ENCODE measurements around the gene SUN3.
"Not testable (repeated sequence)": the region's sequence is repeated elsewhere in the genome, so short reads cannot be mapped to it uniquely, and the experiment has no call there.

Gene SUN3

DNA sequence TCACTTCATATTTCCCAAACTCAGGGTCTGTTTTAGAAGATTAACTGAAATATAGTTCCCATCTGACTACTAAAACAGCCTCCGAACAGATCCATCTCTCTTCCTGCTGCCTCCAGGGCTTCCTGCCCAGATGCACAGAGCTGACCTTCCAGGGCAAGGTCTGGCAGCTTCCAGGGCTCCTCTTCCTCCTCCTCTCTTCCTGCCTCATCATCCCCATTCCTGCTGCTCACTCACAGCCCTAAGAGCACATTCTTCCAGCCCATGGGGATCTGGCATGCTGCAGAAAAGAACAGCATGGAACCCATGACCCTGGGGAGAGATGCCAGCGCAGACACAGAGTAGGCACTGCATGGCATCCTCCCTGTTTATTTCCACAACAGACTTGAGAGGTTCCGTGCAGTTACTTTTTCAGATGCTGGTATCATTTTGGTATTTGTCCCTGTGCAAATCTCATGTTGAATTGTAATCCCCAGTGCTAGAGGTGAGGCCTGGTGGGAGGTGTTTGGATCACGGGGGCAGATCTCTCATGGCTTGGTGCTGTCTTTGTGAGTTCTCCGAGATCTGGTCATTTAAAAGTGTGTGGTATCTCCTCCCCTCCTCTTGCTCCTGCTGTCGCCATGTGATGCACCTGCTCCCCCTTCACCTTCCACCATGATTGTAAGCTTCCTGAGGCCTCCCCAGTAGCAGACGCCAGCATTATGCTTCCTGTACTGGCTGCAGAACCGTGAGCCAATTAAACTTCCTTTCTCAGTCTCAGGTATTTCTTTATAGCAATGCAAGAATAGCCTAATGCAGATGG lies 85.0 kb downstream of the SUN3 start:
- no peaks in the 10 kb centered on the region for H3K9me3 ChIP-seq (replicated peaks; ENCODE audit: insufficient read depth, low read length)
- no peaks in the 10 kb centered on the region for H3K79me2 ChIP-seq (ENCODE audit: low read length)
- no peaks in the 10 kb centered on the region for H3K9me2 ChIP-seq (replicated peaks; ENCODE audit: insufficient read depth, low read length)
- TF ChIP-seq, protein P1, sequence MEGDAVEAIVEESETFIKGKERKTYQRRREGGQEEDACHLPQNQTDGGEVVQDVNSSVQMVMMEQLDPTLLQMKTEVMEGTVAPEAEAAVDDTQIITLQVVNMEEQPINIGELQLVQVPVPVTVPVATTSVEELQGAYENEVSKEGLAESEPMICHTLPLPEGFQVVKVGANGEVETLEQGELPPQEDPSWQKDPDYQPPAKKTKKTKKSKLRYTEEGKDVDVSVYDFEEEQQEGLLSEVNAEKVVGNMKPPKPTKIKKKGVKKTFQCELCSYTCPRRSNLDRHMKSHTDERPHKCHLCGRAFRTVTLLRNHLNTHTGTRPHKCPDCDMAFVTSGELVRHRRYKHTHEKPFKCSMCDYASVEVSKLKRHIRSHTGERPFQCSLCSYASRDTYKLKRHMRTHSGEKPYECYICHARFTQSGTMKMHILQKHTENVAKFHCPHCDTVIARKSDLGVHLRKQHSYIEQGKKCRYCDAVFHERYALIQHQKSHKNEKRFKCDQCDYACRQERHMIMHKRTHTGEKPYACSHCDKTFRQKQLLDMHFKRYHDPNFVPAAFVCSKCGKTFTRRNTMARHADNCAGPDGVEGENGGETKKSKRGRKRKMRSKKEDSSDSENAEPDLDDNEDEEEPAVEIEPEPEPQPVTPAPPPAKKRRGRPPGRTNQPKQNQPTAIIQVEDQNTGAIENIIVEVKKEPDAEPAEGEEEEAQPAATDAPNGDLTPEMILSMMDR (IDR thresholded peaks at IDR 0.05; ENCODE audit: low read length), result no peak
- TF ChIP-seq EZH2 (optimal IDR thresholded peaks at IDR 0.05; ENCODE audit: low read depth, low read length), result no peak
- no peak for TF ChIP-seq EZH2phosphoT487 (IDR thresholded peaks at IDR 0.05; ENCODE audit: low read length)
- no peak overlapping the region for H3K27ac ChIP-seq (ENCODE audit: low read length)
- H3K4me2 ChIP-seq (ENCODE audit: low read depth, low read length), result no peak overlapping the region
- no peaks in the 10 kb centered on the region for H4K20me1 ChIP-seq (ENCODE audit: insufficient read depth, low read length)
- no peak overlapping the region for H3K9ac ChIP-seq (ENCODE audit: low read length)
- H3K36me3 ChIP-seq (replicated peaks; ENCODE audit: insufficient read depth, low read length), result no peaks in the 10 kb centered on the region
- no peaks in the 10 kb centered on the region for H3F3A ChIP-seq (ENCODE audit: insufficient read depth, low read length)
- H2AFZ ChIP-seq (ENCODE audit: low read length), result no peak overlapping the region
- H3K4me3 ChIP-seq (ENCODE audit: low read length), result no peak overlapping the region
- H3K27me3 ChIP-seq (replicated peaks; ENCODE audit: insufficient read depth, low read length), result no peaks in the 10 kb centered on the region
- H3K4me1 ChIP-seq (ENCODE audit: low read length), result 0 out of 2 replicates have a peak, but pooled peaks cover 2% of the 10 kb centered on the region
- no peak for DNase-seq

DNA sequence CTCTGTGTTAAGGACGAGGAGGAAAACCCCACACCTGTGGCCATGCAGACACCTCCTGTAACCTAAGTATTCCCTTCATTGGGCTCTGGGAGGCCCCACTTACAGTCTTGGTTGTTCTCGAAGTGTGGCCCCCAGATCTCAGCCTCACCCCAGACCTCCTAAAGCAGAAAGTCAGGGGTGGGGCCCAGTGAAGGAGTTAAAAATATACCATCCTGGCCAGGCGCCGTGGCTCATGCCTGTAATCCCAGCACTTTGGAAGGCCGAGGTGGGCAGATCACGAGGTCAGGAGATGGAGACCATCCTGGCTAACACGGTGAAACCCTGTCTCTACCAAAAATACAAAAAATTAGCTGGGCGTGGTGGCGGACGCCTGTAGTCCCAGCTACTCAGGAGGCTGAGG lies 86.3 kb downstream of the SUN3 start:
- H3K4me1 ChIP-seq (ENCODE audit: low read length), result peaks cover 15% of the 10 kb centered on the region
- H3K79me2 ChIP-seq (ENCODE audit: low read length); H3K4me2 ChIP-seq (ENCODE audit: low read depth, low read length): not testable (repeated sequence)

DNA sequence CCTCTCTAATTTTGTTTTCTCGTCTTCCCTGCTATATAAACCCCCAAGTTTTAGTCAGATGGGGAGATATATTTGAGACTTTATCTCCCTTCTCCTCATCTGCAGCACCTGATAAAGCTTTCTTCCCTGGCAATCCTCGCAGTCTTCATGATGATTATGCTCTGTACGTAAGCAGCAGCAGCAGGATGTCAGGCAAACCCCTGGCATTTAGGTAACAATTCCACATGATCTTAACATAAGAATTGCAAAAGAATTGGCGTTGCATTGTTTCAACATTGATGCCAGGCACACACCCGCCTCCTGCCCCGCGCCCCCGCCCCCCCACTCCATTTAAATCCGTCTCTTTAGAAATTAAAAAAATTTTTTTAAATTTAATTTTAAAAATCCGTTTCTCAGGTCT lies 86.8 kb downstream of the SUN3 start:
- H3K27ac ChIP-seq (ENCODE audit: low read length), result no peak overlapping the region

More for the DNA sequence above, 86.3 kb downstream of the SUN3 start:
- H3K9me3 ChIP-seq (replicated peaks; ENCODE audit: insufficient read depth, low read length); H3F3A ChIP-seq (ENCODE audit: insufficient read depth, low read length); H3K9me2 ChIP-seq (replicated peaks; ENCODE audit: insufficient read depth, low read length); H3K9ac ChIP-seq (ENCODE audit: low read length); H3K4me3 ChIP-seq (ENCODE audit: low read length); DNase-seq; H2AFZ ChIP-seq (ENCODE audit: low read length); H4K20me1 ChIP-seq (ENCODE audit: insufficient read depth, low read length); H3K36me3 ChIP-seq (replicated peaks; ENCODE audit: insufficient read depth, low read length); H3K27ac ChIP-seq (ENCODE audit: low read length); H3K27me3 ChIP-seq (replicated peaks; ENCODE audit: insufficient read depth, low read length): not testable (repeated sequence)

More for the DNA sequence above, 86.8 kb downstream of the SUN3 start:
- Histone ChIP-seq H3F3A (ENCODE audit: insufficient read depth, low read length) (peaks cover 10% of the 10 kb centered on the region; the same call in 1 of the 2 replicates), H3K4me1 (ENCODE audit: low read length) (peaks cover 19% of the 10 kb centered on the region), H3K4me2 (ENCODE audit: low read depth, low read length) (no peak overlapping the region), H3K4me3 (ENCODE audit: low read length) (no peak overlapping the region), H4K20me1 (ENCODE audit: insufficient read depth, low read length) (no peaks in the 10 kb centered on the region), H3K79me2 (ENCODE audit: low read length) (no peaks in the 10 kb centered on the region), H3K9me3 (replicated peaks; ENCODE audit: insufficient read depth, low read length) (no peaks in the 10 kb centered on the region), H3K27me3 (replicated peaks; ENCODE audit: insufficient read depth, low read length) (no peaks in the 10 kb centered on the region), H3K36me3 (replicated peaks; ENCODE audit: insufficient read depth, low read length) (no peaks in the 10 kb centered on the region), H2AFZ (ENCODE audit: low read length) (no peak overlapping the region), H3K9ac (ENCODE audit: low read length) (no peak overlapping the region), H3K9me2 (replicated peaks; ENCODE audit: insufficient read depth, low read length) (no peaks in the 10 kb centered on the region)
- no peak for DNase-seq
- TF ChIP-seq, protein P1 (IDR thresholded peaks at IDR 0.05; ENCODE audit: low read length), result no peak
- TF ChIP-seq EZH2phosphoT487 (IDR thresholded peaks at IDR 0.05; ENCODE audit: low read length) (no peak), EZH2 (optimal IDR thresholded peaks at IDR 0.05; ENCODE audit: low read depth, low read length) (no peak)

All from MM.1S (cell line).